ENCODE measurements around the gene OSBPL7. TPM values are rescaled to one million over a fixed set of nuclear protein-coding genes. Genes with fewer than 3 reads are reported as not detected.
A peak's percentile ranks its signal among the peaks of the same experiment; 100 is the strongest.

OSBPL7 gene
- total RNA-seq (2014; rRNA removed; shearing (Covaris generic)), result 2.6 and 3.4 TPM in 2 replicates

- DNase-seq (ENCODE audit: low read depth), result peak; percentile 85
These were observed at the start of gene OSBPL7 for GRCh38 chr17:47821424-47822391. TSS of gene OSBPL7 (minus strand) at chr17:47821794. CDS start at chr17:47820278, 1,516 bp downstream.

- no peak for DNase-seq (ENCODE audit: low read depth)
These were observed 49.5 kb upstream of the OSBPL7 start for GRCh38 chr17:47871048-47871447.

GRCh38 chr17:47870056-47870455 is 48.5 kb upstream of the OSBPL7 start:
- no peak for DNase-seq (ENCODE audit: low read depth)

- DNase-seq (ENCODE audit: low read depth), result peak; percentile 24
These were observed 47.5 kb upstream of the OSBPL7 start for GRCh38 chr17:47869114-47869513.

GRCh38 chr17:47867813-47868533 is 46.4 kb upstream of the OSBPL7 start:
- no peak for DNase-seq (ENCODE audit: low read depth)

- DNase-seq (ENCODE audit: low read depth), result no peak
These were observed 45.3 kb upstream of the OSBPL7 start for GRCh38 chr17:47866941-47867340.

GRCh38 chr17:47864791-47865216 is 43.2 kb upstream of the OSBPL7 start:
- DNase-seq (ENCODE audit: low read depth), result peak; percentile 80

- peak; percentile 81 for DNase-seq (ENCODE audit: low read depth)
These were observed 41.2 kb upstream of the OSBPL7 start for GRCh38 chr17:47862621-47863440.

GRCh38 chr17:47860386-47860785 is 38.8 kb upstream of the OSBPL7 start:
- no peak for DNase-seq (ENCODE audit: low read depth)

- DNase-seq (ENCODE audit: low read depth), result no peak
These were observed 36.2 kb upstream of the OSBPL7 start for GRCh38 chr17:47857551-47858455.

GRCh38 chr17:47856830-47857229 is 35.2 kb upstream of the OSBPL7 start:
- DNase-seq (ENCODE audit: low read depth), result no peak

GRCh38 chr17:47855737-47856136 is 34.1 kb upstream of the OSBPL7 start:
- DNase-seq (ENCODE audit: low read depth), result no peak

GRCh38 chr17:47853616-47854015 is 32.0 kb upstream of the OSBPL7 start:
- DNase-seq (ENCODE audit: low read depth), result no peak

- DNase-seq (ENCODE audit: low read depth), result no peak
These were observed 30.7 kb upstream of the OSBPL7 start for GRCh38 chr17:47852113-47852949.

- no peak for DNase-seq (ENCODE audit: low read depth)
These were observed 30.1 kb upstream of the OSBPL7 start for GRCh38 chr17:47851764-47852112.

GRCh38 chr17:47850692-47851573 is 29.3 kb upstream of the OSBPL7 start, which contains the start of gene SP6:
TSS of gene SP6 (minus strand) at chr17:47851163. CDS start at chr17:47848429, 2,734 bp downstream.
- DNase-seq (ENCODE audit: low read depth), result peak; percentile 52

- DNase-seq (ENCODE audit: low read depth), result no peak
These were observed 28.7 kb upstream of the OSBPL7 start for GRCh38 chr17:47850373-47850691.

GRCh38 chr17:47848198-47848513 is 26.6 kb upstream of the OSBPL7 start:
- no peak for DNase-seq (ENCODE audit: low read depth)

Measured in RPMI7951 (cell line).